HepG2 (cell line): ENCODE measurements around the gene TASOR. TPM values are rescaled to one million over a fixed set of nuclear protein-coding genes. Genes with fewer than 3 reads are reported as not detected.

Source experiments
- DNMT3B ChIP-seq: conservative IDR thresholded peaks from 2 replicates; pipeline ENCODE4 v1.6.1; 2016; ENCODE audit warnings: missing biosample characterization, control low read depth
- ETV6 ChIP-seq: sonication (generic); formaldehyde crosslinking; conservative IDR thresholded peaks from 2 replicates; pipeline ENCODE4 v1.4.0; 2020; ENCODE audit warnings: missing genetic modification reagents
- MTA1 ChIP-seq: sonication (generic); formaldehyde crosslinking; IDR thresholded peaks from 2 replicates; pipeline ENCODE4 v1.4.0; 2020; ENCODE audit warnings: missing genetic modification reagents, mild to moderate bottlenecking, borderline replicate concordance
- NFRKB ChIP-seq: fragments of 450-650 bp; IDR thresholded peaks from 2 replicates; pipeline ENCODE4 v1.6.1; 2017
- RXRB ChIP-seq: IDR thresholded peaks from 2 replicates; pipeline ENCODE4 v1.6.1; 2016; ENCODE audit warnings: borderline replicate concordance, missing genetic modification reagents, missing compliant biosample characterization
- SRF ChIP-seq: IDR thresholded peaks from 2 replicates; pipeline ENCODE4 v1.6.1; 2011; ENCODE audit warnings: mild to moderate bottlenecking, low read depth, low read length, moderate library complexity
- SRY ChIP-seq: sonication (generic); formaldehyde crosslinking; IDR thresholded peaks from 2 replicates; pipeline ENCODE4 v1.8.0; 2022; ENCODE audit warnings: mild to moderate bottlenecking, missing genetic modification reagents
- ZFP90 ChIP-seq: sonication (generic); formaldehyde crosslinking; IDR thresholded peaks from 2 replicates; pipeline ENCODE4 v1.8.0; 2022; ENCODE audit warnings: missing genetic modification reagents, mild to moderate bottlenecking, inconsistent platforms, borderline replicate concordance
- ZNF121 ChIP-seq: sonication (generic); formaldehyde crosslinking; IDR thresholded peaks from 2 replicates; pipeline ENCODE4 v1.5.0; 2020; ENCODE audit warnings: mild to moderate bottlenecking, missing genetic modification reagents
- ZNF34 ChIP-seq: sonication (generic); formaldehyde crosslinking; IDR thresholded peaks from 2 replicates; pipeline ENCODE4 v1.4.0; 2020; ENCODE audit warnings: mild to moderate bottlenecking, missing genetic modification reagents, borderline replicate concordance
- ZNF44 ChIP-seq: sonication (generic); formaldehyde crosslinking; IDR thresholded peaks from 2 replicates; pipeline ENCODE4 v1.5.1; 2020; ENCODE audit warnings: mild to moderate bottlenecking, missing genetic modification reagents
- ZNF501 ChIP-seq: sonication (generic); formaldehyde crosslinking; IDR thresholded peaks from 2 replicates; pipeline ENCODE4 v1.5.1; 2020; ENCODE audit warnings: mild to moderate bottlenecking, moderate library complexity, missing genetic modification reagents
- ZNF530 ChIP-seq: sonication (generic); formaldehyde crosslinking; IDR thresholded peaks from 2 replicates; pipeline ENCODE4 v1.5.0; 2020; ENCODE audit warnings: low read depth, mild to moderate bottlenecking, missing genetic modification reagents
- polyA plus RNA-seq, 8 experiments: library from polyadenylated mRNA; depleted of rRNA in 3 of 8; stranded (reverse) in 7 of 8; unstranded in 1 of 8; fragments of >200 nt; fragmentation: Illumina TruSeq in 4 of 8; extraction: Trizol in 4 of 8; gene quantifications; 2 replicates each; pipeline versions ENCODE4 v1.2.1 to v1.2.3, GENCODE V29; 2011 to 2016; ENCODE audit warnings: low read depth in 4 of 8, missing spikeins in 1 of 8, mixed read lengths in 1 of 8; ENCODE audit not compliant: insufficient read depth in 1 of 8
- total RNA-seq, 5 experiments: library from RNA; depleted of rRNA; stranded (reverse); fragments of >200 nt; fragmentation: Illumina TruSeq; extraction: Trizol; gene quantifications; 2 replicates each; pipeline ENCODE4 v1.2.3, GENCODE V29; 2016; ENCODE audit warnings: low read depth in 1 of 5
- TF ChIP-seq, protein P1 (sequence below): sonication (generic); formaldehyde crosslinking; IDR thresholded peaks from 2 replicates; pipeline ENCODE4 v1.4.0; 2020; ENCODE audit warnings: low read depth, missing genetic modification reagents
- TF ChIP-seq, protein P2 (sequence below): conservative IDR thresholded peaks from 2 replicates; pipeline ENCODE4 v1.6.1; 2018; ENCODE audit warnings: missing genetic modification reagents
- TF ChIP-seq, protein P3 (sequence below), 2 experiments: sonication (generic) in 1 of 2; formaldehyde crosslinking in 1 of 2; IDR thresholded peaks; 2 replicates each; pipeline versions ENCODE4 v1.4.0 to v1.6.1; 2016 to 2020; ENCODE audit warnings: borderline replicate concordance in 1 of 2, low read depth in 1 of 2, mild to moderate bottlenecking in 1 of 2, missing genetic modification reagents in 1 of 2
- TF ChIP-seq, protein P4 (sequence below): sonication (generic); formaldehyde crosslinking; IDR thresholded peaks from 2 replicates; pipeline ENCODE4 v1.8.0; 2022; ENCODE audit warnings: mild to moderate bottlenecking, missing genetic modification reagents, moderate library complexity
- TF ChIP-seq, protein P5 (sequence below): sonication (generic); formaldehyde crosslinking; IDR thresholded peaks from 2 replicates; pipeline ENCODE4 v1.5.0; 2020; ENCODE audit warnings: mild to moderate bottlenecking, low read depth, missing genetic modification reagents, borderline replicate concordance

TASOR gene
- total and polyA plus RNA-seq, 2 of the 13 experiments (the other 11 are each of a cell fraction or from before 2014, with no cell fraction given), result 20.1 to 32.5 TPM

DNA sequence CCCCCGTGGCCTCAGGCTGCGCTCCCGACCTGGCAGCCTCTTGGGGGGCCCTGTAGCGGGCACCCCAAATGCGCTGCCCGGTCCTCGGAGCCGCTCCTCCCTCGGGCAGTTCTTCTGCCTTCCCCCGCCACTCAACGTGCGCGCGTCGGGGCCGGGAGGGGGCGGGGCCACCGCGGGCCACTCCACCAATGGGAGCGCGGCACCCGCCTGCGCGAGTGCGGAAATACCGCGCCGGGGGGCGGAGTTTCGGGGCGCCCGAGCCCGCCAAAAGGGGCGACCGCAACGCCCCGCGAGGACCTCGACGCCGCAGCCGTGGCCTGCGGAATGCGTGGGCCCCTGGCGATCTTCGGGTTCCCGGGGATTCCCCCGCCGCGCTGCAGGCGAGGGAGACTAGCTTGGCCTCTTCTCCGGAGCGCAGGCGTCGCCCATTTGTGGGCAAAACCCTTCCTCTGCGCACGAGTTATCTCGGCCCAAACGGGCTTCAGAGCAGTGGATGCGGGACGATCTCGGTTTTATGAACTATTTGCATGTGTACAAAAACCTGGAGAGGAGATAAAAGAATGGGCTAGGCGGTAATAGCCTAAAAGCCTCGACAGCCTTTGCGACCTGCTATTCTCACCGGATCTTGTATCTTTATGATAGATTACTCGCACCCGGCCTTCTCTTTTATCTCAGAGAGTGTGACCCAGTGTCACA lies at the start of gene TASOR (continued):
- TF ChIP-seq, protein P1, sequence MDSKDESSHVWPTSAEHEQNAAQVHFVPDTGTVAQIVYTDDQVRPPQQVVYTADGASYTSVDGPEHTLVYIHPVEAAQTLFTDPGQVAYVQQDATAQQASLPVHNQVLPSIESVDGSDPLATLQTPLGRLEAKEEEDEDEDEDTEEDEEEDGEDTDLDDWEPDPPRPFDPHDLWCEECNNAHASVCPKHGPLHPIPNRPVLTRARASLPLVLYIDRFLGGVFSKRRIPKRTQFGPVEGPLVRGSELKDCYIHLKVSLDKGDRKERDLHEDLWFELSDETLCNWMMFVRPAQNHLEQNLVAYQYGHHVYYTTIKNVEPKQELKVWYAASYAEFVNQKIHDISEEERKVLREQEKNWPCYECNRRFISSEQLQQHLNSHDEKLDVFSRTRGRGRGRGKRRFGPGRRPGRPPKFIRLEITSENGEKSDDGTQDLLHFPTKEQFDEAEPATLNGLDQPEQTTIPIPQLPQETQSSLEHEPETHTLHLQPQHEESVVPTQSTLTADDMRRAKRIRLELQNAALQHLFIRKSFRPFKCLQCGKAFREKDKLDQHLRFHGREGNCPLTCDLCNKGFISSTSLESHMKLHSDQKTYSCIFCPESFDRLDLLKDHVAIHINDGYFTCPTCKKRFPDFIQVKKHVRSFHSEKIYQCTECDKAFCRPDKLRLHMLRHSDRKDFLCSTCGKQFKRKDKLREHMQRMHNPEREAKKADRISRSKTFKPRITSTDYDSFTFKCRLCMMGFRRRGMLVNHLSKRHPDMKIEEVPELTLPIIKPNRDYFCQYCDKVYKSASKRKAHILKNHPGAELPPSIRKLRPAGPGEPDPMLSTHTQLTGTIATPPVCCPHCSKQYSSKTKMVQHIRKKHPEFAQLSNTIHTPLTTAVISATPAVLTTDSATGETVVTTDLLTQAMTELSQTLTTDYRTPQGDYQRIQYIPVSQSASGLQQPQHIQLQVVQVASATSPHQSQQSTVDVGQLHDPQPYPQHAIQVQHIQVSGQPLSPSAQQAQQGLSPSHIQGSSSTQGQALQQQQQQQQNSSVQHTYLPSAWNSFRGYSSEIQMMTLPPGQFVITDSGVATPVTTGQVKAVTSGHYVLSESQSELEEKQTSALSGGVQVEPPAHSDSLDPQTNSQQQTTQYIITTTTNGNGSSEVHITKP (CRISPR knock-in tag), result 0 out of 2 replicates have a peak, but pooled peaks have one; percentile 14
- TF ChIP-seq RXRB (CRISPR knock-in tag), result 0 out of 2 replicates have a peak, but pooled peaks have one; percentile 5
- TF ChIP-seq, protein P2, sequence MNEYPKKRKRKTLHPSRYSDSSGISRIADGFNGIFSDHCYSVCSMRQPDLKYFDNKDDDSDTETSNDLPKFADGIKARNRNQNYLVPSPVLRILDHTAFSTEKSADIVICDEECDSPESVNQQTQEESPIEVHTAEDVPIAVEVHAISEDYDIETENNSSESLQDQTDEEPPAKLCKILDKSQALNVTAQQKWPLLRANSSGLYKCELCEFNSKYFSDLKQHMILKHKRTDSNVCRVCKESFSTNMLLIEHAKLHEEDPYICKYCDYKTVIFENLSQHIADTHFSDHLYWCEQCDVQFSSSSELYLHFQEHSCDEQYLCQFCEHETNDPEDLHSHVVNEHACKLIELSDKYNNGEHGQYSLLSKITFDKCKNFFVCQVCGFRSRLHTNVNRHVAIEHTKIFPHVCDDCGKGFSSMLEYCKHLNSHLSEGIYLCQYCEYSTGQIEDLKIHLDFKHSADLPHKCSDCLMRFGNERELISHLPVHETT (CRISPR knock-in tag), result no peak; the same call in 1 of the 2 replicates
- TF ChIP-seq, protein P3, sequence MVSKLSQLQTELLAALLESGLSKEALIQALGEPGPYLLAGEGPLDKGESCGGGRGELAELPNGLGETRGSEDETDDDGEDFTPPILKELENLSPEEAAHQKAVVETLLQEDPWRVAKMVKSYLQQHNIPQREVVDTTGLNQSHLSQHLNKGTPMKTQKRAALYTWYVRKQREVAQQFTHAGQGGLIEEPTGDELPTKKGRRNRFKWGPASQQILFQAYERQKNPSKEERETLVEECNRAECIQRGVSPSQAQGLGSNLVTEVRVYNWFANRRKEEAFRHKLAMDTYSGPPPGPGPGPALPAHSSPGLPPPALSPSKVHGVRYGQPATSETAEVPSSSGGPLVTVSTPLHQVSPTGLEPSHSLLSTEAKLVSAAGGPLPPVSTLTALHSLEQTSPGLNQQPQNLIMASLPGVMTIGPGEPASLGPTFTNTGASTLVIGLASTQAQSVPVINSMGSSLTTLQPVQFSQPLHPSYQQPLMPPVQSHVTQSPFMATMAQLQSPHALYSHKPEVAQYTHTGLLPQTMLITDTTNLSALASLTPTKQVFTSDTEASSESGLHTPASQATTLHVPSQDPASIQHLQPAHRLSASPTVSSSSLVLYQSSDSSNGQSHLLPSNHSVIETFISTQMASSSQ (IDR thresholded peaks at IDR 0.05; ENCODE audit: low read depth), result no peak
- TF ChIP-seq, protein P3 (CRISPR knock-in tag; IDR thresholded peaks at IDR 0.05; ENCODE audit: borderline replicate concordance), result peak; percentile 59; the same call in 1 of the 2 replicates
- TF ChIP-seq ZFP90 (CRISPR knock-in tag), result peak; percentile 40; the same call in 1 of the 2 replicates
- TF ChIP-seq ZNF121 (CRISPR knock-in tag), result 0 out of 2 replicates have a peak, but pooled peaks have one; percentile 7
- peak; percentile 48 for TF ChIP-seq ZNF501 (CRISPR knock-in tag)
- no peak for TF ChIP-seq ZNF44
- TF ChIP-seq NFRKB, result no peak
- TF ChIP-seq DNMT3B (CRISPR knock-in tag), result peak; percentile 8; the same call in 1 of the 2 replicates
- TF ChIP-seq ETV6 (CRISPR knock-in tag), result peak; percentile 84; the same call in 1 of the 2 replicates
- TF ChIP-seq ZNF34 (CRISPR knock-in tag), result no peak
- peak; percentile 21; the same call in 1 of the 2 replicates for TF ChIP-seq MTA1 (CRISPR knock-in tag)
- TF ChIP-seq, protein P4, sequence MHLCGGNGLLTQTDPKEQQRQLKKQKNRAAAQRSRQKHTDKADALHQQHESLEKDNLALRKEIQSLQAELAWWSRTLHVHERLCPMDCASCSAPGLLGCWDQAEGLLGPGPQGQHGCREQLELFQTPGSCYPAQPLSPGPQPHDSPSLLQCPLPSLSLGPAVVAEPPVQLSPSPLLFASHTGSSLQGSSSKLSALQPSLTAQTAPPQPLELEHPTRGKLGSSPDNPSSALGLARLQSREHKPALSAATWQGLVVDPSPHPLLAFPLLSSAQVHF (CRISPR knock-in tag), result no peak
- TF ChIP-seq ZNF530, result peak; percentile 57; the same call in 1 of the 2 replicates
- no peak for TF ChIP-seq SRF
- peak; percentile 86 for TF ChIP-seq SRY (CRISPR knock-in tag)
- TF ChIP-seq, protein P5, sequence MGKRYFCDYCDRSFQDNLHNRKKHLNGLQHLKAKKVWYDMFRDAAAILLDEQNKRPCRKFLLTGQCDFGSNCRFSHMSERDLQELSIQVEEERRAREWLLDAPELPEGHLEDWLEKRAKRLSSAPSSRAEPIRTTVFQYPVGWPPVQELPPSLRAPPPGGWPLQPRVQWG (CRISPR knock-in tag), result no peak
